Sciatic nerve (tissue), 2 donors: ENCODE results near the gene HMCN1. TPM values are rescaled to one million over a fixed set of nuclear protein-coding genes. Genes with fewer than 3 reads are reported as not detected.
"Not testable (repeated sequence)": the region's sequence is repeated elsewhere in the genome, so short reads cannot be mapped to it uniquely, and the experiment has no call there.

Experiments
- ATAC-seq: fragments of 200-7000 bp; cut with Tn5 transposase; one replicate; pipeline ENCODE4 v1.9.1; 2020; ENCODE audit warnings: mild to moderate bottlenecking, moderate library complexity
- DNase-seq: peaks from one replicate; pipeline ENCODE4 v3.0.0-alpha.2; 2020; ENCODE audit warnings: low spot score
- intact Hi-C: fragments of 100-400 bp; cut with DNase I; formaldehyde crosslinking; loops from one replicate; pipeline ENCODE4 v1.14.2; 2022
- total RNA-seq: library from RNA; stranded (reverse); fragmentation: NEBNext Ultra II Directional; extraction: Animal tissue kit (Norgen Biotek cat#: 25700); gene quantifications from one replicate; pipeline ENCODE4 v1.2.1, GENCODE V29; 2021
- donor health status: DM: no; HTN: no; CAD: no.
- donor health status: DM: no; HTN: no; CAD: no.

Gene HMCN1
- total RNA-seq, 1 donor from 2014 or later = 6.9 TPM

GRCh38 chr1:185790194-185790735 lies 56.1 kb downstream of the HMCN1 start:
- DNase-seq (no peak), ATAC-seq (no peak)
- intact Hi-C loops = no loop called here

- intact Hi-C loops = no loop called here
- no peak for DNase-seq
- no peak for ATAC-seq
These were observed 57.8 kb downstream of the HMCN1 start for GRCh38 chr1:185792040-185792439.

- ATAC-seq, intact Hi-C loops: not testable (repeated sequence)
These were observed 60.3 kb downstream of the HMCN1 start for GRCh38 chr1:185794495-185794894.

GRCh38 chr1:185795181-185795580 lies 61.0 kb downstream of the HMCN1 start:
- intact Hi-C loops = no loop called here
- DNase-seq (no peak), ATAC-seq (no peak)

More at GRCh38 chr1:185794495-185794894, 60.3 kb downstream of the HMCN1 start:
- not testable (repeated sequence) for DNase-seq

- no peak for ATAC-seq
- intact Hi-C loops = no loop called here
- no peak for DNase-seq
These were observed 64.3 kb downstream of the HMCN1 start for GRCh38 chr1:185798505-185798904.

- no peak for DNase-seq
- intact Hi-C loops = no loop called here
- no peak for ATAC-seq
These were observed 69.0 kb downstream of the HMCN1 start for GRCh38 chr1:185803241-185803640.

- no peak for DNase-seq
- intact Hi-C loops = no loop called here
- ATAC-seq = no peak
These were observed 70.0 kb downstream of the HMCN1 start for GRCh38 chr1:185804206-185804605.

GRCh38 chr1:185804608-185805007 lies 70.4 kb downstream of the HMCN1 start:
- no peak for ATAC-seq
- intact Hi-C loops = no loop called here
- no peak for DNase-seq

- no peak for ATAC-seq
- intact Hi-C loops = no loop called here
- no peak for DNase-seq
These were observed 73.1 kb downstream of the HMCN1 start for GRCh38 chr1:185807275-185807674.

- ATAC-seq = no peak
- intact Hi-C loops = no loop called here
- no peak for DNase-seq
These were observed 74.4 kb downstream of the HMCN1 start for GRCh38 chr1:185808631-185809030.

- DNase-seq (no peak), ATAC-seq (no peak)
- intact Hi-C loops = no loop called here
These were observed 77.0 kb downstream of the HMCN1 start for GRCh38 chr1:185811073-185811709.

- ATAC-seq (no peak), DNase-seq (no peak)
- intact Hi-C loops = no loop called here
These were observed 78.7 kb downstream of the HMCN1 start for GRCh38 chr1:185812934-185813333.

GRCh38 chr1:185813401-185813979 lies 79.3 kb downstream of the HMCN1 start:
- DNase-seq (no peak), ATAC-seq (no peak)
- intact Hi-C loops = no loop called here

- ATAC-seq (no peak), DNase-seq (no peak)
- intact Hi-C loops = no loop called here
These were observed 82.3 kb downstream of the HMCN1 start for GRCh38 chr1:185816460-185816859.

- DNase-seq (no peak), ATAC-seq (no peak)
- intact Hi-C loops = no loop called here
These were observed 85.6 kb downstream of the HMCN1 start for GRCh38 chr1:185819798-185820197.

- intact Hi-C loops = no loop called here
- DNase-seq (no peak), ATAC-seq (no peak)
These were observed 87.6 kb downstream of the HMCN1 start for GRCh38 chr1:185821612-185822385.

GRCh38 chr1:185823467-185823866 lies 89.3 kb downstream of the HMCN1 start:
- DNase-seq (no peak), ATAC-seq (peak; percentile 66)
- intact Hi-C loops = no loop called here

GRCh38 chr1:185824106-185824505 lies 89.9 kb downstream of the HMCN1 start:
- ATAC-seq (no peak), DNase-seq (no peak)
- intact Hi-C loops = no loop called here

- ATAC-seq (no peak), DNase-seq (no peak)
- intact Hi-C loops = no loop called here
These were observed 91.4 kb downstream of the HMCN1 start for GRCh38 chr1:185825556-185825955.

- no peak for DNase-seq
- intact Hi-C loops = no loop called here
- ATAC-seq = no peak
These were observed 100.2 kb downstream of the HMCN1 start for GRCh38 chr1:185834371-185834905.
